ENCODE results near the gene APLN.

The APLN gene

DNA sequence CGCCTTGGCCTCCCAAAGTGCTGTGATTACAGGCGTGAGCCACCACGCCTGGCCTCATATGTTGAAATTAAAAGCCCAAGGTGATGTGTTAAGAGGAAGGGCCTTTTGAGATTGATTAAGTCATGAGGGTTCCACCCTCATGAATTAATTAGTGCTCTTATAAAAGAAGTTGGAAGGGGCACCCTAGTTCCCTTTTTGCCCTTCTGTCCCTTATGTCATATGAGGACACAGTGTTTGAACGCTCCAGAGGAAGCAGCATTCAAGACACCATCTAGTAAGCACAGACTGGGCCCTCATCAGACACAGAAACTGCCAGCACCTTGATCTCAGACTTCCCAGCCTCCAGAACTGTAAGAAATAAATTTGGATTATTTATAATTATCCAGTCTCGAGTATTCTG lies 5.1 kb upstream of the APLN start:
- no peak for DNase-seq

DNA sequence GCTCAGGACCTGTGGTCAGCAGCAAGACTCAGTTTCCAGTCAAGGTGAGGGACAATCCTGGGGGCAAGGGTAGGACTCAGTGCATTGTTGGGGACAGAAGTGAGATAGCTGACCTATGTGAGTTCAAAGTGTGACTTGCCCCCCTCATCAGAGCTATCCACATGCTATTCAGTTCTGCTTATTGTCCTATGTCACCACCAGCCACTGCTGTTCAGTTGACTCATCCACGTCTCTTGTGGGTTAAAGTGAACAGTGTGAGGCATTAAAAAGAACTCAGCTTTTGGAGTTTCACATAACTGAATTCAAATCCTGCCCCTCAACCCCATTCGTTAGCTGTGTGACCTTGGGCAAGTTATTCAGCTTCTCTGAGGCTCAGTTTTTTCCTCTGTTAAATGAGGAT lies 4.4 kb upstream of the APLN start:
- no peak for DNase-seq

DNA sequence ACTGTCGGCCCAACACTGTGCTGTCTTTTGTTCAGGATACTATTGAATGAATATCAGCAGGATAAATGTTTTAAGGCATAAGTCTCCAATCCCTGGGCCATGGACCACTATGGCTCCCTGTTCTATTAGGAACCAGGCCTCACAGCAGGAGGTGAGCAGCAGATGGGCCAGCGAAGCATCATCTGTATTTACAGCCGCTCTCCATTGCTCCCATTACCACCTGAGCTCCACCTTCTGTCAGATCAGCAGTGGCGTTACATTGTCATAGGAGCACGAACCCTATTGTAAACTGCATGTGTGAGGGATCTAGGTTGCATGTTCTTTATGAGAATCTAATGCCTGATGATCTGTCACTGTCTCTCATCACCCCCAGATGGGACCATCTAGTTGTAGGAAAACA lies 3.7 kb upstream of the APLN start:
- DNase-seq: no peak

DNA sequence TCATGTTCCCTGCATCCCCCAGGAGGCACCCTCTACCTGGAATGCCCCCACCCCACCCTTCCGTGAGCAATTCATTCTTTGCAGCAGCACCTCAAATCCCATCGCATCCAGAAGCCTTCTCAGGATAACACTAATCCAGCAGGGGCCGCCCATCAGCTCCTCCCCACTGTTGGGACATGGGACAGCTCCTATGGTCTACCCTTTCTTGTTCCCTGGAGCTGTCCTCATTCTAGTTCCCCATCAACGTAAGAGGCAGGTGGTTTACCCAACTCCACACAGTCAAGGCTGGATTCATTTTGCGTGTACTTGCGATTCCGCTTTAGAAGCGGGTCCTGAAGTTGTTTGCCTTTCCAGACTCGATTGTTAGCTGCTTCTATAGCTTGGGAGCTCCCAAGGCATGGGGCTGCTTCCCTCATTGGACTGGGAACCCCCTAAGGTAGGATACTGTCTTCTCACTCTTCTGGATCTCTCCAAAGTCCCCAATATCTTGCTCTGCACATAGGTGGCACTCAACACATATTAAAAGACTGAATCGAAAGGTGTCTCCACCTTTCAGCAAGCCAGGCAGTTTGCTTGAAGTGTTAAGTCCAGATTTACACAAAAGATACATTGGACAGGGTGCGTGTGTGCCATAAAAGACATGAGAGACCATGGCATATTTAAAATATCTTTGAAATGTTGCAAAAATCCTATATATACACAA lies 942 bp upstream of the APLN start:
- DNase-seq: no peak

DNA sequence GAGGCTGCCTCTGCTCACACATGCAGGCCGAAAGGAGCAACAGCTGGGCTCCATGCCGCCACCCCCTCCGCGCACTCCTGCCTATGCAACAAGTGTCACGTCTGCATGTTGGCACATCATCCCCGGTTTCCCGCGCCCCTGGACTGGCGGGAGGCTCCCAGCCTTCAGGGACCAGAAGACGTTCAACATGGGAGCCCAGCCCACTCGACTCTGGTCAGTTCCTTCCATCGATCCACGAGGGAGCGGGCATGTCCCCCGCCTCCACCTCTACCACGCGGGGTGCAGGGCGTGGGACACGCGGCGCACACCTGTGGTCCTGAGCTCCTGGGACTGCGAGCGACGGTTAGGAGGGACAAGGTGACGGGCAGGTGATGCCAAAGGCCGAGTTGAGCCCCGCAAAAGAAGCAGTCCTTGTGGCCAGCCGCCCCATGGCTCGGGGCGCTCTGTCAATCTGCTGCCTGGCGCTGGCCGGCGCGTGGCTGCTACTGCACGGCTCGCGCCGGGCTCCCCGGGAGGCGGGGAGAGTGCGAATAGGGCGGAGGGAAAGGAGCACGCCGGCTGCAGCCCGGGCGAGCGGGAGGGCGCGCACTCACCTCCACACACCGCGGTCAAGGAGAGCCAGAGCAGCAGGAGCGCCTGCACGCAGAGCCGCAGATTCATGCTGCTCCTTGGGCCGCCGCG lies 645 bp downstream of the APLN start:
- no peak for DNase-seq

DNA sequence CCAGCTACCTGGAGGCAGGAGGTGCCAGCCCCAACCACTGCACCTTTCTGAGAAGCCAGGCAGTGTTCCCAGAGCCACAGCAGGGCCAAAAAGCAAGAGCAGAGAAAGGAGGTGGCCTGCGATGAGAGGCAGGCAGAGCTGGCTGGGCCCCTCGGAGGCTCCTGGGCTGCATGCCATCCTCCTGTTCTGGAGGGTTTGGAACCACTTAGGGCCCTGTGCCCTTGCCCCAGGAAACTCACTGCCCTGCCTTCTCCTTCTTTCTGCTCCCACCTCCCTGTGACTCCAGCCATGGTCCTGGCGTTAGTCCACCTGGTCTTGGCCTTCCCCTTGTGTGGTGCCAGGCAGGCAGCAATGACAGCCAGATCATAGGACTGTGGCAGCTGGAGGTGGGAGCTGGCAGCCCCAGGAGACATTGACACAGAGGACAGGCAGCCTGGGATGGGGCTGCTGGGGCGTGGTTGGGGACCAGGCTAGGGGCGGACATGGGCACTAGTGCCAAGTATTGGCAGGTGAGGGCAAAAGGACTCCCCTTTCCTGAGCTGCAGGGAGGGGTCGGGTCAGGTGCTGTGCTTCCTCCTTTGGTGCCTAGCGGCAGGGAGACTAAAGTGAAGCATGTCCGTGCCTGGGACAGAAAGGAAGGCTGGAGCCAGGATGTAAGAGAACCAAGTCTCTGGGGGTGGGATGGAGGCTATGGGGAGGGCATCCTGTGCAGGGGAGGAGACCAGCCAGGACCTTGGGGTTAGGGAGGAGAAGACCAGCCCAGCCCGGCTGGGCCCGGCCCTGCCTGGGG lies 1.4 kb downstream of the APLN start:
- no peak for DNase-seq

DNA sequence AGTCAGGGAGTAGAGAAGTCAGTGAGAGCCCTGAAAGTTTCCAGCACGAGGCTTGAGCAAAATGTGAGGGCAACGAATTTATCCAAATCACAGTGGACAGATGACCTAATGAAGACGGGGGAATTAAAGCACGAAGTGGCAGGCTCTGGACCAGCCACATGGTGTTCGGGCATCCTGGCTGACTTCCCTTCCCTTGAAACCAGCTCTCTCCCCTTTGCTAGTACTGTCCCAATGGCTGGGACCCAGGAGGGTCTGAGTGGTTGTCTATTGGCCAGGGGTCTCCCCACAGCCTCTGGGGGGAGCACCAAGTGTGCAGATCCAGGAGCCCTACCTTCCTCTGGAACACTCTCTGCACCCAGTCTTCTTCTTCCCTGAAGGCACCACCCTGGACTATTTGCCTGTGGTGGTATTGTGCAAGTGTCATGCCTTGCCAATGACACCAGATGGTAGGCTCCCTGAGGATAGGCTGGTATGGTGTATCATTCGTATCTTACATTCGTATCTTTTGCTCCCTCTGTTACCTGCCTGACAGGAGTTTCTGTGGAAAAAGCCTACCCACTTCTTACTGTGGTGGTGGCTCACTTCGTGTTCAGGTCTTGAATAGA lies 2.1 kb downstream of the APLN start:
- DNase-seq: no peak

DNA sequence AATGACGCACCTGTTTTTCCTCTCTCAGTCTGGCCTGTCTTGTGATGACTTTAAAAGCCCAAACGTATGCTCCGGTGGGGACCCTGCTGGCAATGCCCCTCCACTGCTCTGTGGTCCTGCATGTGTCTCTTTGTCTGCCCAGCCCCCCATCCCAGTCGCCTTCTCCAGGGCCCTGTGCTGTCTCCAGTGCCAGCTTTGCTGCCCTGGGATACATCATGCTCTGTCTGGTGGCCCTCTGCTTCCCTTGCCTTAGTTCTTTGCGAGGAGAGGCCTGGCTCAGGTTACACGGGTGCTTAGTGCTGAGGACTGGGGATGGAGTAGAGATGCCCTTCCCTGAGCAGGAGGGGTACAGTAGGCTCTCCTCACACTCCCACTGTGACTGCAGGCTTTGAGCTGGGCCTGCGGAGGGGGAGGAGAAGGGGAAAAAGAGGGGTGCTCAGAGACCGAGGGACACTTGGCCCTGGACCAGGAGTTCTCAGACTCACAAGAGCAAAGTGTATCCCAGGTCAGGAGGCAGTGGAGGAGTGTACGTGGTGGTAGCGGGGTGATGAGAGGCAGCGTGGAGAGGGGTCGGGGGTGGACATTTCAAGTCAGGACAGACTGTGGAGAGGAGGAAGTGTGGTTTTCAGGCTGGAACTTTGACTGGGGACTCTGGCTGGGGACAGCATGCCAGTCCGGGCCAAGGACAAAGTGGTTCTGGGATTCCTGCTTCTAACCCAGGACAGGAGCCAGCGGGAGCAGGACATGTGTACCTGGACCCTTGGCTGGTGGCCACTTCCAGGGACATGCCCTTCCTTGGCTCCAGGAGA lies 2.8 kb downstream of the APLN start:
- DNase-seq: no peak

DNA sequence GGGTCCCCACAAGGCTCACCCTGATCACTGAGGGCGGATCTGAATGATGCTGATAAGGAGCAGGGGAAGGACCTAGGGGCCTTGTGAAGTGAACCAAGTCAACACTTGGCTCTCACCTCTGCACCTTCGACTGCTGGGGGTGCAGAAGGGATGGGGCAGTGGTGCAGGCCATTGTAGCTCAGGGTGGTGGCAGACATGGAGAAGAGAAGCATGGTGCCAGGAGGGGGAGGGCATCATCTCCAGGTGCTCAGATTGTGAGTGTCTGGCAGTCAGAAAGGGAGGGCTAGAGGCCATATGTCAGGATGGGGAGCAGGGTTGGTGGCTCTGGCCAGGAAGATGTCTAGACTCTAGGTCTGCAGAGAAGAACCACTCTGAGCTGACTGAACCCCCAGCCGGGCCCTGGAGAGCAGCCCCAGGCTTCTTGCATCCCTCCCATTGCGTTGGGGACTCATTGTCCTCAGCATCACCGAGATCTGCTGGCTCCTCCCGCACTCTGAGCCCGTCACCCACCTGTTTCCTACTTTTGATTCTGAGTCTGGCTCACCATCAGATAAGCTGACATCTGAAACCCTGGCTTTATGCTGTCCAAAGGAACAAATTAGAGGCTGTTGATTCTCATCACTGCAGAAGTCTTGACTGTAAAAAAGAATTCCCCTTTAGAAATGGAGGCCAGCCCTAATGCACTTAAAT lies 3.8 kb downstream of the APLN start:
- no peak for DNase-seq

DNA sequence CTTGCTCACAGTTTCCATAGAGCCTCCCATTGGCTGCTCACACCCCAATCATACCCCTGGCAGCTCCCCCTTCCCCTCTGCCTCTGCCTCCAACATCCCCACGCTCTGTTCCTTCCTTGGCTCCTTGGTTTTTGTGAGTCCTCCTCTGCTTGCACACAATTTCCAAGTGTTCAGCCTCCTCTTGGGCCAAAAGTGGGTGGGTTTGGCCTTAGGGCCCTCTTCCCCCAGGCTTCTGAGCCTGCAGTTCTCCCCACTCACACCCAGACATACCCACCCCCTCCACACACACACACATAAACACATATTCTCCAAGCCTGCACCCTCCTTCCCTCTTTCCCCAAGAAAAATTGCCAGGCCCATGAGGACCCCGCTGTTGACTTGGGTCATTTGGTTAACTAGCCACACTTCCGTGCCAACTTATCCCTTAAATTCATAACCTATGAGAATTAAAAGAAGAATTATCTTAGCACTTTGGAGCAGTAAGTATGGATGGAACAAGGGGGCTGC lies 4.5 kb downstream of the APLN start:
- DNase-seq: no peak

DNA sequence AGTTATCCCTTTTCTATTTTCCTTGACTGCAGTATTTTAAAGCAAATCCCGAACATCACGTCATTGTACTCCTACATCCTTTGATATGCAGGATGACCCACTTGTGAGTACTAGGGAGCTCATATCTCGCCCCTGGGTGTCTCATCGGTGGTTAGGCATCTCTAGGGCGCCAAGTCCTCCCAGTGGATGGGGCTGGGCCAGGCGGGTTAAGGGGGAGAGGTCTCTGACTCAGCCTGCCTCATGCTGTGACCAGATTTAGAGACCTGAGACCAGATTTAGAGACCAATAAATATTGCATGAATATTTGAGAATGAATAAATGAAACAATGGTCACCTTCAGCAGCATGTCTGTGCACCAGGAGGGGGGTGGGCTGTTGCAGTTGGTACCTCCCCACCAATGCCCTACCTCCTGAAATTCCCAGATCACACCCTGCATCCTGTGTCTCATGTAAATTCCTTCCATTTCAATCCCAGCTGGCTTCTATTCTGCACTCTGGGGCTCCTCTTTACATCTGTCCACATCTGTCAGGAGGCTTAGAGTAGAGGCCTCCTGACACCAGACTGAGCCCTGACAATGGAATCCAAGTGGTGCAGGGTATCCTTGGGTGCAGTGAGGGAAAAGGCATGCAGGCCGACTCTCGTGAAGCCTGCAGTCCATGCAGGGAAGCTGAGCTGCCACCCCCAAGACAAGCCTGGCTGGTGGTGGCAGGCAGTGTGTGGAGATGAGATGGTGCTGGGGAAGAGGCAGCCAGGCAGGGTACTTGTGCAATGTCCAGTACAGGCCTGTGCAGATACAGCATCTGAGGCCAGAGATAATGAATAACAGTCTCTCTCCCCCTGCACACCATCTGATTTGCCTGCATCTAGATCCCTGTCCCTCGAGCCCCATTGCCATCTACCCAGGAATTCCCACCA lies 5.2 kb downstream of the APLN start:
- no peak for DNase-seq

DNA sequence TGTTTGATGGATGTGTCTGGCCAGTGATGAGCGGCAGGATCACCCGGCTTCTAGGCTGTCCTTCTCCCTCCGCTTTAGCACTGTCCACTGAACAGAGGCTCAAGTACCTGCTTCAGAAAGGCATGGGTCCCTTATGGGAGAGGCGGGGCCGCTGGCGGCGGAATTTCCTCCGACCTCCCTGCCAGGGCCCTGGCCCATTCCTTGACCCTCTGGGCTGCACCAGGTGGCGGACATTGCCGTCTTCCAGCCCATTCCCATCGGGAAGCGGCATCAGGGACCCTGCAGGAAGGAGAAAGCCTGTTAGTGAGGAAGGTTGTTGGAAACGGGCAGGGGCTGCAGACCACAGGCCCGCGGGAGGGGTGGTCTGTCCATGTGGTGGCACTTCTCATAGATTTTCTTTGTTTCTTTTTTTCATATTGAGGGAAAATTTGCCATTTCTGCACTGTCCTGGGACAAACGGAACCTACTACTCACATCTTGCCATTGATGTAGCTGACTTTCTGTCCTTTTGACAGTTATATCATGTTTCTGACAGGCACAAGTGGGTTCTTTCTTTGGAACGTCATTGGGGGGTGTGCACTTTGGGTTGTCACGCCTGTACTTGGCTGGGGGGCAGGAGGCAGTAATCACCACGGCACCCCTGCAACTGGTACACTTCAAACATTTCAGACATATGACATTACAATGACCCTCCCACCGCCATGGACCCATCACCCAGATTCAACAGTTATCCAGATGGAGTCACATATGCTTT lies 6.1 kb downstream of the APLN start:
- no peak for DNase-seq

DNA sequence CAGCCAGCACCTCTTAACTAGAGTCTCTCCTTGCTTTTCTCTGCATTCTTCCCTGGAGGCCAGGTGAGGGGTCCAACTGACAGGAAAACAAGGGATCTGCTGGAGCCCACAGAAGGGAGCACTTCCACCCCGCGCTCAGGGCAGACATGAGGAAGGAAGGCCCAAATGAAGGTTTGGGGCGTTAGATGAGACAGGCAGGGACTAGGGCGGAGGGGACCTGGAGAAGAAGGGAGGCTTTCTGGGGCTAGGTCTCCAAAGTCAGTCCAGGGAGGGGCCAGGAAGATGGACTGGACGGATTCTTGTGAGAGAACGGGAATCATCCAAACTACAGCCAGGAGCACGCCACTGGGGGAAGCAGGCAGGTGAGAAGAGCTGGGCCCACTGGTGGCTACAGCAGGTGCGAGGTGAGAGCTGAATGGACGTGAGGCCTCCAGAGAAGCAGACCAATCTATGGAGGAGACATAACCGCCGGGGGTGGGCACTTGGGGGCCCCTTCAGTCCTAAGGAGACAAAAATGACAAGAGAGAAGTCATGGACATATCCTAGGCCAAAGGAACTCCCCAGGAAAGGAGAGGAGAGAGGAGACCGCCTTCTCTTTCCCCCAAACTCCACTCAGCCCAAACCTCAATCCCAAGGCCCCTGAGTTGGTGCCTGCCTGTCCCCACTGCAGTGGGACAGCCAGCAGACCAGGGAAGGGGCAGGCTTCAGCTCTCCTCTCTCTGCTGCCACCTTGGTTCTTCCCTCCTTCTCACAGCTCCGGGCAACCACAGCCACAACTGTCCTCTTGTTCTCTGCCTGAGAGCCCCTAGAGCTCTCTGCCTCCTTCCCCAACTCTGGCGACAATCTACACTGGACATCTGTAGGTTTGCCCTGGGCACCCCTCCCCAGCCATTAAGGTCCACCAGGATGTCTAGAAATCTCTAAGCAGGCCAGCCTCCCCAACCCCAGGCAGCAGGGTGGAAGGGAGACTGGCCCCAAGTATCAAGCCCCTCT lies 7.0 kb downstream of the APLN start:
- DNase-seq: no peak

DNA sequence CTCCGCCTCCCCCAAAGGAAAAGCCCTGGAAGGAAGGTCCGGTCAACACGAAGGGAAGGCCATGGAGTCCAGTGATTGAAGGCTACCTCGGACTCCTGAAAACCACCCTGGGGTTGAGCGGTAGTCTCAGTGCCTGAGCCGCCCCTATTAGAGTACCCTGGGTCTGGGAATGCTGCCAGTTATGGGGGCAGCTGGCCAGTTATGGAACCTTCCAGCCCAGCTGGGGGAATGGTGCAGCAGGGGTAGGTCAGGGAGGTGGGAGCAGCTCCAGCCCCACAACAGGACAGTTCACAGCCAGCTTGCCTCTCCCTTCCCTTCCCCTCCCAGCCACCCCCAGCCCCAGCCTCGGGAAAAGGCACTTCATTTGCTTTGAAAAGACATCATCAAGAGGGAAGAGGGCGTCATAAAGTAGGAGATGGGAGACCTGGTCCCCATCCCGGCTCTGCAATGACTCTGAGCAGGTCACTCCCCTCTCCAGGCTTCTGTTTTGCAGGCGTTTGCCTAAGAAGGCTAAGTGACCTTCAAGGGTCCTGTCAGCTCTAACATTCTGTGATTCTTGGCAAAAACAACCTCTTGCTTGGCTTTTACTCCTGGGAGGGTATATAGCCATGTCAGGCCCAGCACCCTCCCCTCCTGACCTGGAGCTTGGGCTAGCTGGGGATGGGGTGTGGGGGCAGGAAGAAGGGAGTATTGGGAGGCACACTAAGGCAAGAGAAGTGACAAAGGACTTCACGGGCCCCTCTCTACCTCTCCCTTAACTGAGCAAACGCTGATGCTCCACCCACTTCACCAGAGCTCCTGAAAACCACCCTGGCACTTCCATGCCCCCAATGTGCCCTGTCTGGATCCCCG lies 8.0 kb downstream of the APLN start:
- no peak for DNase-seq

DNA sequence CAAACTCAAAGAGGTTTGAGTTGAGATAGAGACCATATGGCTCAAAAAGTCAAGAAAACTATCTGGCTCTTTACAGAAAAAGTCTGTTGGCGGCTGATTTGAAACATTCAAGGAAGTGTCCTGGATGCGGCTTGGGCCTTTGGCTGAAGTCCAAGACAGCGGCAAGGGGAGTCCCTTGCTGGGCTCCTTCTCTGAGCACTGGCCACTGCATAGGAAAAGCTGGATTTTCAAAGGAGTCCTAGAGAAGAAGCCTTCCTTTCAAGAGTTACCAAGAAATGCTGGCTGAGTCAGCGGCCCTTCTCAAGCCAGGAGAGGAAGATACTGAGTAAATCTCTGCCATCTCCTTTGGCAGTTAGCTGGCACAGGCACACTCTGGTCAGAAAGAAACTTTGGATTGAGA lies 12.1 kb downstream of the APLN start:
- DNase-seq: no peak

DNA sequence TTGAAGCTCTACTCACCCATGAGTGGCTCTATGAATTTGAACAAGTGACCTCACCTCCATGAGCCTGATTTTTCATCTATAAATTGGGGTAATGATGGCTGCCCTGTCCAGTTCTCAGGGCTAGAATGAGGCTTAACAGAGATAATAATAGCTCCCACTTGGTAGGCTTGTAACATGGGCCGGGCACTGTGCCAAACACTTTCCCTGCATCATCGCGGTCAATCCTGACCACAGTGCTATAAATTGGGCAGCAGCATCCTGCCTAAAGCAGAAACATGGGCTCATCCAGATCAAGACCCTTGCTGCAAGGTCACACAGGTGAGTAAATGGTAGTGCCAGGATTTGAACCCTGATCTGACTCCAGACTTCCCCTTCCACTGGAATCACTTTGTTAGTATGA lies 12.8 kb downstream of the APLN start:
- DNase-seq: no peak

DNA sequence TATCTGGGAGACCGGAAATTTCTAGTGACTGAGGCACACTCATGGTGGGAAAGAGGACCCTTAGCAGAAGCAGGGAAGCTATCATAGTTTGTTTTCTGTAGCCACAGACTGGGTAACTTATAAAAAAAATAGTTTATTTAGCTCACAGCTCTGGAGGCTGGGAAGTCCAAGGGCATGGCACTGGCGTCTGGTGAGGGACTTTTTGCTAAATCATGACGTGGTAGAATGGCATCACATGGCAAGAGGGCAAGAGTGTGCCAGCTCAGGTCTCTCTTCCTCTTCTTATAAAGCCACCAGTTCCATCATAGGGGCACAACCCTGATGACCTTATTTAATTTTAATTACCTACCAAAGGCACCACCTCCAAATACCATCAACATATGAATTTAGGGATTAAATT lies 13.3 kb downstream of the APLN start:
- no peak for DNase-seq

DNA sequence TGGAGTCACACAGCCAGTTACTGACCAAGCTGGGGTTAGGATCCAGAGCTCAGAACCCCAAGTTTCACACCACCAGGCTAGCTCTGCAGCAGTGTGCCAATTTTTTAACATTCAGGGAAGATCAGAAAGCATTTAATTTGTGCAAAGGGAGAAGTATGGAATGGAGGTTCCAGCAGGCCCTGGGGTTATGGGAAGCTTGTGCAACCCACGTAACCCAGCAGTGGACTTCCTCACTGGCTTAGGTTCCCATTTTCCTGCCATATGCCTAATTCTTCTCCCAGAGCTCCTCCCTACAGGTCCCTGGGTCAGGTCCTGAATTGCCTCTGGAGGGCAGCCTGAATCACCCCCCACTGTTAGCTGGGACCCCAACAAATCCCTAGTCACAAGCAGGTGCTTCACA lies 14.0 kb downstream of the APLN start:
- DNase-seq: no peak
